Suprapubic skin (tissue), 4 donors: ENCODE measurements around the gene PNLDC1. TPM values are rescaled to one million over a fixed set of nuclear protein-coding genes. Genes with fewer than 3 reads are reported as not detected.

Experiments used
- DNase-seq, 2 donors: peaks; one replicate each; pipeline ENCODE4 v3.0.0-alpha.2; 2019; ENCODE audit warnings: low spot score in 2 of 2
- H3K27ac ChIP-seq: fragments of 200-600 bp; sonication (generic); one replicate; pipeline ENCODE4 v1.5.1; 2019
- H3K27me3 ChIP-seq: fragments of 200-600 bp; sonication (generic); one replicate; pipeline ENCODE4 v1.5.1; 2019
- H3K36me3 ChIP-seq: fragments of 200-600 bp; sonication (generic); one replicate; pipeline ENCODE4 v1.5.1; 2019
- H3K4me1 ChIP-seq: fragments of 200-600 bp; sonication (generic); one replicate; pipeline ENCODE4 v1.5.1; 2019
- H3K4me3 ChIP-seq: fragments of 200-600 bp; sonication (generic); one replicate; pipeline ENCODE4 v1.5.1; 2019; ENCODE audit warnings: mild to moderate bottlenecking
- H3K9me3 ChIP-seq: fragments of 200-600 bp; sonication (generic); one replicate; pipeline ENCODE4 v1.5.1; 2019
- EP300 ChIP-seq: sonication (generic); formaldehyde crosslinking; IDR thresholded peaks from one replicate; pipeline ENCODE4 v1.6.1; 2017; ENCODE audit warnings: antibody characterized with exemption
- POLR2A ChIP-seq, 2 donors: fragments of 450-650 bp; IDR thresholded peaks; one replicate each; pipeline ENCODE4 v1.6.1; 2017; ENCODE audit warnings: antibody characterized with exemption in 2 of 2, mild to moderate bottlenecking in 2 of 2, moderate library complexity in 2 of 2
- POLR2AphosphoS5 ChIP-seq, 3 donors: sonication (generic); formaldehyde crosslinking; IDR thresholded peaks; one replicate each; pipeline ENCODE4 v1.6.1; 2017; ENCODE audit warnings: antibody characterized with exemption in 3 of 3
- WGBS: methylation state at CpG from one replicate; pipeline ENCODE4 v1.1.5; 2018; 5-methylcytosine and 5-hydroxymethylcytosine counted together
- total RNA-seq, 4 donors: library from RNA; depleted of rRNA; stranded (reverse); fragments of >200 nt; gene quantifications; one replicate each; pipeline ENCODE4 v1.1.0, GENCODE V29; 2016
- TF ChIP-seq, protein P1 (sequence below), 2 donors: fragments of 200-600 bp in 1 of 2; fragments of 450-650 bp in 1 of 2; sonication (generic) in 1 of 2; IDR thresholded peaks; one replicate each; pipeline ENCODE4 v1.5.1; 2016 to 2019; ENCODE audit warnings: antibody characterized with exemption in 2 of 2, mild to moderate bottlenecking in 1 of 2, moderate library complexity in 1 of 2

Gene PNLDC1
- total RNA-seq, 4 donors from 2014 or later, result 1.1 to 4.4 (median 2.9) TPM

DNA sequence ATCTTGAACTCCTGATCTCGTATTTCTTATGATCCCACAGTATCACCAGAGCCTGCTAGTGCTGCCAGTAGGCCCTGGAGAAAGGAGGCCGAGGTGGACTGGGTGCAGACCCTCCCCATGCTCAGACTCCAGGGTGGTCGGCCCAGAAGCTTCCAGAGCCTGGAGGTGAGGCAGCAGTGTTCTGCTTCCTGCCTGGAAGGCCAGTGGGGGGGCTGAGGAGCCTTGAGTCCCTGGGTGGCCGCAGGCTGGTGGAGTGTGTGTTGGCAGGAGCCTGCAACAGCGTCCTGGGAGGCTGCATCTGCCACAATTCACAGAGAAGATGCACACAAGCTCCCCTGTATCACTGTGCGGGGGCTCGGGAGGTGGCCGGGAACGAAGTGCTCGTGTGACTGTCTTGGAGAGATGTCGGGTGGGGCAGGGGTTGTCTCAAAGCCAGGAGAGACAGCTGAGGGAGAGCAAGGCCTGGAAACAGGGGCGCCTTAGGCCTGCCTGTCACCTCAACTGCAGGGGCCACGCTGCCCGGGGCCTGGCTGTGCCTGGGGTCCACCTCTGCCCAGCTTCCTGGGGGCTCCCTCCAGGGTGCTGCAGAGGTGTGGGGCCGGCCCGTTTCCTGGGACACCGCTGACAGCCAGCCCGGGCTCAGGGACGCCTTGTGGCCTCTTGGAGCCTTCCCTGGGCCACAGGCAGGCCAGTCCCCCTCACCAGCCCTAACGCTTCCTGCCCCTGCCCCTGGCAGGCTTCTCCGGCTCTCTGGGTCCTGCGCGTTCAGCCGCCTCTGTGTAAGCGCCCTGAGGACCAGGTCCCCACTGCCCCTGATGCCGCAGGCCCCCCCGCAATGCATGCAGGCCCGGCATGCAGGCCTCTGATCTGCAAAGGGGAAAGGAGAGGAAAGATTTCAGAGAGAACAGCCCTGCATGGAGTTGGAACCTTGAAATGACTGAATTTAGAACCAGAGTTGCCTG, 66.5 kb downstream of the PNLDC1 start:
- Histone ChIP-seq H3K4me1 (no peaks in the 10 kb centered on the region), H3K4me3 (no peak overlapping the region), H3K27me3 (no peaks in the 10 kb centered on the region), H3K36me3 (no peaks in the 10 kb centered on the region), H3K27ac (no peak overlapping the region), H3K9me3 (peaks cover 3% of the 10 kb centered on the region)
- TF ChIP-seq EP300, result no peak
- no peak for TF ChIP-seq POLR2AphosphoS5 (IDR thresholded peaks at IDR 0.05)
- TF ChIP-seq, protein P1, sequence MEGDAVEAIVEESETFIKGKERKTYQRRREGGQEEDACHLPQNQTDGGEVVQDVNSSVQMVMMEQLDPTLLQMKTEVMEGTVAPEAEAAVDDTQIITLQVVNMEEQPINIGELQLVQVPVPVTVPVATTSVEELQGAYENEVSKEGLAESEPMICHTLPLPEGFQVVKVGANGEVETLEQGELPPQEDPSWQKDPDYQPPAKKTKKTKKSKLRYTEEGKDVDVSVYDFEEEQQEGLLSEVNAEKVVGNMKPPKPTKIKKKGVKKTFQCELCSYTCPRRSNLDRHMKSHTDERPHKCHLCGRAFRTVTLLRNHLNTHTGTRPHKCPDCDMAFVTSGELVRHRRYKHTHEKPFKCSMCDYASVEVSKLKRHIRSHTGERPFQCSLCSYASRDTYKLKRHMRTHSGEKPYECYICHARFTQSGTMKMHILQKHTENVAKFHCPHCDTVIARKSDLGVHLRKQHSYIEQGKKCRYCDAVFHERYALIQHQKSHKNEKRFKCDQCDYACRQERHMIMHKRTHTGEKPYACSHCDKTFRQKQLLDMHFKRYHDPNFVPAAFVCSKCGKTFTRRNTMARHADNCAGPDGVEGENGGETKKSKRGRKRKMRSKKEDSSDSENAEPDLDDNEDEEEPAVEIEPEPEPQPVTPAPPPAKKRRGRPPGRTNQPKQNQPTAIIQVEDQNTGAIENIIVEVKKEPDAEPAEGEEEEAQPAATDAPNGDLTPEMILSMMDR (IDR thresholded peaks at IDR 0.05), result no peak
- no peak for TF ChIP-seq POLR2A (IDR thresholded peaks at IDR 0.05)
- peak in 1 of 2 donors; percentile 72 for DNase-seq
- WGBS, result 88% methylated on average over 26 of the region's 28 CpGs

Other genes starting within 250 kb of the PNLDC1 start
- 100 to 1,000 TPM; 159 to 173 (median 167) TPM for gene SOD2, start 107.0 kb upstream of the PNLDC1 start, total RNA-seq
- 100 to 1,000 TPM in 1 of 4 donors, 10 to 100 TPM in 3; 68.7 to 103 (median 85.3) TPM for gene WTAP, start 72.8 kb upstream of the PNLDC1 start, total RNA-seq
- 10 to 100 TPM in 3 of 4 donors, 1 to 10 TPM in 1; 7.2 to 23.1 (median 15.6) TPM for gene ACAT2, start 38.2 kb upstream of the PNLDC1 start, total RNA-seq
- 100 to 1,000 TPM; 133 to 150 (median 139) TPM for gene TCP1, start 10.7 kb upstream of the PNLDC1 start, total RNA-seq
- gene MRPL18, start 9.8 kb upstream of the PNLDC1 start, total RNA-seq, result 10 to 100 TPM; 53.9 to 79.2 (median 55.9) TPM
- gene MAS1, start 90.7 kb downstream of the PNLDC1 start, total RNA-seq, result not detected
- gene IGF2R, start 168.8 kb downstream of the PNLDC1 start, total RNA-seq, result 100 to 1,000 TPM in 1 of 4 donors, 10 to 100 TPM in 3; 58.2 to 137 (median 90.6) TPM